Fibroblast of skin of right biceps (primary cell): Measurements from ENCODE around the gene CORO2A.
"Not testable (repeated sequence)": the region's sequence is repeated elsewhere in the genome, so short reads cannot be mapped to it uniquely, and the experiment has no call there.

Experiments used
- DNase-seq: peaks from one replicate; pipeline ENCODE4 v3.0.0-alpha.2; 2013

The CORO2A gene

DNA sequence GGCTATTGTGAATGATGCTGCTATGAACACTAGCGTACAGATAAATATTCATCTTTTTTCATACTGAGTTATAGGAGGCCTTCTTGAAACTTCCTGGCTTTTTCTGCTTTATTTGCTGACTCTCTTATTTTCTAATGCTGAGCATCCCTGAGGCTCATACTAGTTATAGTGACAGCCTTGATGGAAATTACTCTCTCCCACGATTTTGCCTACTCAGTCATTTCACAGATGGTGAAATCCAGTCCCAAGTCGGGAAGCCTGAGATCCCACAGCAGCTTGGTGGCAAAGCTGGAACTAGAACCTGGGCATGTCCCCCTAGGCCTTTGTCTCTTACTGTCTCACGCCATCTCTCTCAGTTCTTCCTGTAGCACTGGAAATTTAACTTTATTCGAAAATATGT lies 113.5 kb downstream of the CORO2A start:
- no peak for DNase-seq

DNA sequence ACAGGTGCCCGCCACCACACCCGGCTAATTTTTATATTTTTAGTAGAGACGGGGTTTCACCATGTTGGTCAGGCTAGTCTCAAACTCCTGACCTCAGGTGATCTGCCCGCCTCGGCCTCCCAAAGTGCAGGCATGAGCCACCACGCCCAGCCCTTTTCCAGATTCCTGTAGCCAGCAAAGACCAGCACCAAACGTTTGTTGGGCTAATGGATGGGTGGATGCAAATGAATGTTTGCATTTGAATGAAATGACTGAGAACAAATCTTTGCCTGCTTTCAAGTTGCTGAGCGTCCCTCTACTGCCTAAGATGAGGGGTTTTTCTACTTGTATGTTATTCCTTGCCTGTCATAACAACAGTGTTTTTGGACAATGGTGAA lies 115.9 kb downstream of the CORO2A start:
- DNase-seq = not testable (repeated sequence)

DNA sequence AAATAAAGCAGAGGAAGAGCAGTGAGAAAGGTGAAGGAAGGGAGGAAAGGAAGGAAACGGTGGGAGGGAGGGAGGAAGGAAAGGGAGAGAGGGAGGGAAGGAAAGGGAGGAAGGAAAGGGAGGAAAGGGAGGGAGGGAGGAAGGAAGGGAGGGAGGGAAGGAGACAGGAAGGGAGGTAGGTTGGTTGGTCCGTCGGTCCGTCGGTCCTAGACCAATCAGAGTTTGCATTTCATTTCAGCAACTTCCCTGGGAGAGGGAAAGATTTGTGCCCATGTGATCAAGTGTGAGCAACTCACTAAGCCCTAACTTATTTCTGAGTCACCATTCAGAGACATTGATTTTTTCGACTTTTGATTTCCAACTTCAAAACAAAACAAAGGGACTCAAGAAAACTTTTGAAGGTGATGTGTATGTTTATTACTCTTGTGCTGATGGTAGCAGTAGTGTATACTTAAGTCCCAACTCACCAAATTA lies 117.1 kb downstream of the CORO2A start:
- peak; percentile 62 for DNase-seq

DNA sequence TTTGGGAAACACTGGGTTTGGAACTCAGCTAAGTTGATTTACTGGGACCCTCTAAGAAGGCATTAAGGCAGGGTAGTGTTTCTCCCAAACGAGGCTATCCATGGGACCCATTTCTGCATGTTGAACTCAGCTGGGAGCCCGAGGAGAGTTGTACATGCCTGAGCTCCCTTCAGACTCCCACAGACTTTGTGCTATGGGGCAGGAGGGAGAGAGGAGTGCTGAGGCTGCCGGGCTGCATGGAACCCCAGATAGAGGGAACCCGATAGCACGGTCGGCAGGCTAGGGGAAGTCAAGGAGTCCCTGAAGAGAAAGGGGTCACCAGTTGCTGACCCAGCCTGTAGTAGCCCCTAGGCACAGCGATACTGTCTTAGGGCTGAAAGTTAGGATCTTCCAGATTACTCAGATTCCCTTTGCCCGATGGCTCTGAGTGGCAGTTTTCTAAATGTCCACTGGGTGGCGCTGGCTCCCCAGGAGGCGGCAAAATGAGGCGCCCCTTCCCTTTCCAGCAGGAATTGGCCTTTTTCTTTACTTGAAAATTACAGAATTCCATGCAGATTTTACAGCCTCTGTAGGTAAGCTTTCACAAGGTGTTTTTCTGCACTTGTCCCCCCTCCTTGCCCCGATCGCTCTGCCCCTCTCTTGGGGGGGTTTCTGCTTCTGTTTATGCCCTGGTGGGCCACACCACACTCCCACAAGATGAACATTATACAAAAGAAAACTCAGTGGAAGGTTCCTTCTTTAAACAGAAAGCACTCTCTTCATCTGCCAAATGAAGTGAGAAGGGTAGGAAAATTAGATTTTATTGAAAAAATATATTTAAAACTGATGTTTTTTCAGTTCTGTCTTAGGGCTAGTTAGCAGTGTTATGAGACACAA lies 118.1 kb downstream of the CORO2A start:
- DNase-seq = peak; percentile 46

DNA sequence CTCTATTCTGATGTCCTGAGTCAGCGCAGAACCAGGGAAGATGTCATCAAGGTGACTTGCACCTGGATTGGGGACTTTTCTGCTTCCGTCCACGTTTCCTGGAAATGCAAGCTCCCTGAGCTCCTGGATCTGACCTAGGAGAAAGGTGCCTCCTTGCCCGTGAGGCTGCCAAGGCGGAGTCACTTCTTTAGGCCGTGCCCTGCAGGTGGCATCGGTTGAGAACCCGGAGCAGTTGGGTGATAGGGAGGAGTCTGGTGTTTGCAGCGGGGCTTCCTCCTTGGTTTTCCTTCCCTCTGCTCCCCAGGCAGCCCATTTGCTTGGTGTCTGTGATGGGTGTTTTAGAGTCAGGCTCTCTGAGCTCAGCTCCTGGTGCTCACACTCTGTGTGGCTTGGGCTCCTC lies 120.7 kb downstream of the CORO2A start:
- DNase-seq = no peak
